Measurements from ENCODE around the gene CRP.
A peak's percentile ranks its signal among the peaks of the same experiment; 100 is the strongest.

- no peak for TF ChIP-seq POLR2A (IDR thresholded peaks at IDR 0.05; ENCODE audit: low read depth, low read length)
- no peak for TF ChIP-seq POLR2AphosphoS5 (IDR thresholded peaks at IDR 0.05; ENCODE audit: low read depth, low read length)
- TF ChIP-seq POU2F2 (IDR thresholded peaks at IDR 0.05; ENCODE audit: low read depth, low read length), result no peak
- TF ChIP-seq SPI1 (IDR thresholded peaks at IDR 0.05; ENCODE audit: low read depth, low read length), result 0 out of 2 replicates have a peak, but pooled peaks have one; percentile 42
- no peak for TF ChIP-seq TAF1 (IDR thresholded peaks at IDR 0.05; ENCODE audit: low read depth, low read length)
- no peak for TF ChIP-seq PAX5 (IDR thresholded peaks at IDR 0.05; ENCODE audit: insufficient read depth, low read length, severe bottlenecking)
Measured at GRCh38 chr1:159663552-159663951, 50.8 kb downstream of the CRP start.
